Body of pancreas (tissue), 4 donors: Measurements from ENCODE around the gene ZFPL1. TPM values are rescaled to one million over a fixed set of nuclear protein-coding genes. Genes with fewer than 3 reads are reported as not detected.
A peak's percentile ranks its signal among the peaks of the same experiment; 100 is the strongest.

Experiments used
- ATAC-seq: fragments of 150-250 bp; one replicate; pipeline ENCODE4 v1.9.1; 2016
- DNase-seq, 4 donors: peaks; one replicate each; pipeline ENCODE4 v3.0.0-alpha.2; 2019
- H3K27ac ChIP-seq, 4 donors: fragments of 200-600 bp; sonication (generic); 1 replicate in 3 of 4; 2 replicates in 1 of 4; pipeline versions ENCODE4 v1.5.1 to v1.6.1; 2016 to 2019; ENCODE audit warnings: mild to moderate bottlenecking in 1 of 4, mixed read lengths in 1 of 4, moderate library complexity in 1 of 4
- H3K27me3 ChIP-seq, 2 donors: fragments of 200-600 bp; sonication (generic); one replicate each; pipeline ENCODE4 v1.6.0; 2016; ENCODE audit warnings: mild to moderate bottlenecking in 1 of 2
- H3K36me3 ChIP-seq, 2 donors: fragments of 200-600 bp; sonication (generic); replicated peaks in 1 of 2; 2 replicates each; pipeline ENCODE4 v1.5.1; 2016; ENCODE audit warnings: low read depth in 2 of 2; ENCODE audit not compliant: insufficient read depth in 1 of 2
- H3K4me1 ChIP-seq: fragments of 200-600 bp; sonication (generic); one replicate; pipeline ENCODE4 v1.6.0; 2016
- H3K4me3 ChIP-seq, 2 donors: fragments of 200-600 bp; sonication (generic); 1 replicate in 1 of 2; 2 replicates in 1 of 2; pipeline ENCODE4 v1.5.1; 2016 to 2019
- H3K9me3 ChIP-seq, 3 donors: fragments of 200-600 bp; sonication (generic); 1 replicate in 2 of 3; 2 replicates in 1 of 3; pipeline ENCODE4 v1.5.1; 2016
- POLR2A ChIP-seq, 3 donors: fragments of 450-650 bp; IDR thresholded peaks; one replicate each; pipeline ENCODE4 v1.6.1; 2016; ENCODE audit warnings: antibody characterized with exemption in 3 of 3, mild to moderate bottlenecking in 2 of 3
- WGBS, 2 donors: methylation state at CpG; one replicate each; pipeline ENCODE4 v1.1.5; 2017; 5-methylcytosine and 5-hydroxymethylcytosine counted together
- intact Hi-C: fragments of 100-400 bp; cut with DNase I; formaldehyde crosslinking; loops from one replicate; pipeline ENCODE4 v1.15.1; 2023
- total RNA-seq, 2 donors: library from RNA; depleted of rRNA; stranded (reverse); fragments of >200 nt; gene quantifications; one replicate each; pipeline ENCODE4 v1.1.0, GENCODE V29; 2016
- TF ChIP-seq, protein P1 (sequence below), 7 experiments: fragments of 450-650 bp in 4 of 7; fragments of 200-600 bp in 3 of 7; sonication (generic) in 3 of 7; IDR thresholded peaks; one replicate each; pipeline ENCODE4 v1.5.1; 2016 to 2019; ENCODE audit warnings: antibody characterized with exemption in 7 of 7

ZFPL1 gene
- total RNA-seq, 2 donors from 2014 or later, result 23.1 to 29.3 TPM

DNA sequence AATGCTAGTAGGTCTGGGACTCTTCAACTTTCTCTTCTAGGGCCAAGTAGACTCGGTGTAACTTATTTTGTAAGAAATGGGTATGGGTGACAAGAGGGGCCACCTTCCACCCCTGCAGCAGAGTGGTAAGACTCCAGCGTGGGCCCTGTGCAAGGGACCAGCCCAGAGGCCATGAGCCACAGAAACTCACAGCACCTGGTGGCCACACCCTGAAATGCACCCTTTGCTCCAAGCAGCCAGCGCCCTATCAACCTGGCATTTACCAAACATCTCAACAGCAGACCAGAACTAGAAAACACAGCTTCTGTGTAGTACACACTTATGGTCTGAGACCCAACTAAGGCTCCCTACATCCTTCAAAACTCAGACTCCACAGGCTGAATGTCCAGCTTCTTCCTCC lies 5.9 kb upstream of the ZFPL1 start:
- TF ChIP-seq, protein P1, sequence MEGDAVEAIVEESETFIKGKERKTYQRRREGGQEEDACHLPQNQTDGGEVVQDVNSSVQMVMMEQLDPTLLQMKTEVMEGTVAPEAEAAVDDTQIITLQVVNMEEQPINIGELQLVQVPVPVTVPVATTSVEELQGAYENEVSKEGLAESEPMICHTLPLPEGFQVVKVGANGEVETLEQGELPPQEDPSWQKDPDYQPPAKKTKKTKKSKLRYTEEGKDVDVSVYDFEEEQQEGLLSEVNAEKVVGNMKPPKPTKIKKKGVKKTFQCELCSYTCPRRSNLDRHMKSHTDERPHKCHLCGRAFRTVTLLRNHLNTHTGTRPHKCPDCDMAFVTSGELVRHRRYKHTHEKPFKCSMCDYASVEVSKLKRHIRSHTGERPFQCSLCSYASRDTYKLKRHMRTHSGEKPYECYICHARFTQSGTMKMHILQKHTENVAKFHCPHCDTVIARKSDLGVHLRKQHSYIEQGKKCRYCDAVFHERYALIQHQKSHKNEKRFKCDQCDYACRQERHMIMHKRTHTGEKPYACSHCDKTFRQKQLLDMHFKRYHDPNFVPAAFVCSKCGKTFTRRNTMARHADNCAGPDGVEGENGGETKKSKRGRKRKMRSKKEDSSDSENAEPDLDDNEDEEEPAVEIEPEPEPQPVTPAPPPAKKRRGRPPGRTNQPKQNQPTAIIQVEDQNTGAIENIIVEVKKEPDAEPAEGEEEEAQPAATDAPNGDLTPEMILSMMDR (IDR thresholded peaks at IDR 0.05), result peak; percentile 64 to 82 (median 74)
- TF ChIP-seq POLR2A (IDR thresholded peaks at IDR 0.05), result no peak
- intact Hi-C loops, result no loop called here
- WGBS, 2 donors, result 39% methylated on average over 3 of the region's 3 CpGs

GRCh38 chr11:65078786-65079342 lies 5.2 kb upstream of the ZFPL1 start:
- 82 to 88% methylated on average over 9 of the region's 9 CpGs for WGBS, 2 donors
- no peaks in the 10 kb centered on the region for H3K36me3 ChIP-seq
- no peaks in the 10 kb centered on the region for H3K27me3 ChIP-seq
- H3K27ac ChIP-seq, result no peak overlapping the region
- no peak overlapping the region for H3K4me3 ChIP-seq
- no peak for TF ChIP-seq POLR2A (IDR thresholded peaks at IDR 0.05)
- TF ChIP-seq, protein P1 (IDR thresholded peaks at IDR 0.05), result no peak
- H3K4me1 ChIP-seq, result peaks cover 9% of the 10 kb centered on the region
- DNase-seq (no peak), ATAC-seq (no peak)
- no peaks in the 10 kb centered on the region for H3K9me3 ChIP-seq
- intact Hi-C loops, result no loop called here

More for the DNA sequence above, 5.9 kb upstream of the ZFPL1 start:
- Histone ChIP-seq H3K27me3 (no peaks in the 10 kb centered on the region), H3K27ac (no peak overlapping the region), H3K4me3 (no peak overlapping the region), H3K36me3 (no peaks in the 10 kb centered on the region), H3K9me3 (no peaks in the 10 kb centered on the region), H3K4me1 (peaks cover 5% of the 10 kb centered on the region)
- ATAC-seq, result peak; percentile 93
- DNase-seq, result peak; percentile 71 to 84 (median 76)

DNA sequence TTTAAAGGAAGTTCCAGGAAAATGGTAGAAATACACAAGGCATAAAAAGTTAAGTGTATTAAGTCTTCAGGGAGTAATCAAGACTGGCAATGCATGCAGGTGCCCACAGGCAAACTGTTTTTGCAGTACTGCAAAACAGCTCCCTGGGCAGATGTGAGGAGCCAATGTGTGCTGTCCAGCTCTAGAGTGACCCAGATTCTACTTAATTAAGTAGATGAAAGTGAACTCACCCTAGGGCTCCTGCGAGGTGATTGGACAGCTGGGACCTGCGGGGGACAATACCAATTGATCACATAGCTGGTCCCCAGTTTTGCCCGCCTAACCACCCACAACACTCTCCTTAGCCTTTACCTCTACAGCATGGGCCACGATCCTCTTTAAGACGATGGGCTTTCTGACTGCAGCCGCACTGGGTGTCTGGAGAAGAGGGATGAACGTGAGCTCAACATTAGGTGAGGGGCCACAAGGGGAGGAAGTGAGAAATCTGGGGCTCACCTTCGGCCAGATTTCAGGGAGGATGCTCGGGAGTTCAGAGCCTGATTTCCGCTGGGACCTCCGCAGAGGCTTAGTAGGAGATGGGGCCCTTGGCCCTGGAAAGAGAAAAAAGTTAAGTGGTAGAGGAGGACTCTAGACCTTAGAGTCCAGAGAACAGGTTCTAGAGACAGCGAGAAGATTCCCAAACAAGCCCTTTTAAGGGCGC lies 738 bp upstream of the ZFPL1 start:
- WGBS, 2 donors, result 3 to 4% methylated on average over 13 of the region's 13 CpGs
- H3K9me3 ChIP-seq, result no peaks in the 10 kb centered on the region
- H3K4me1 ChIP-seq, result peaks cover 19% of the 10 kb centered on the region
- H3K27me3 ChIP-seq, result no peaks in the 10 kb centered on the region
- H3K27ac ChIP-seq, result peak overlapping the region in 3 of 4 donors; percentile 88 to 91 (median 91)
- H3K4me3 ChIP-seq, result peak overlapping the region; percentile 56 to 86
- DNase-seq (no peak), ATAC-seq (no peak)
- peaks cover 0 to 16% of the 10 kb centered on the region in 2 donors for H3K36me3 ChIP-seq
- intact Hi-C loops, result no loop called here
- TF ChIP-seq, protein P1 (IDR thresholded peaks at IDR 0.05), result no peak
- TF ChIP-seq POLR2A (IDR thresholded peaks at IDR 0.05), result no peak

DNA sequence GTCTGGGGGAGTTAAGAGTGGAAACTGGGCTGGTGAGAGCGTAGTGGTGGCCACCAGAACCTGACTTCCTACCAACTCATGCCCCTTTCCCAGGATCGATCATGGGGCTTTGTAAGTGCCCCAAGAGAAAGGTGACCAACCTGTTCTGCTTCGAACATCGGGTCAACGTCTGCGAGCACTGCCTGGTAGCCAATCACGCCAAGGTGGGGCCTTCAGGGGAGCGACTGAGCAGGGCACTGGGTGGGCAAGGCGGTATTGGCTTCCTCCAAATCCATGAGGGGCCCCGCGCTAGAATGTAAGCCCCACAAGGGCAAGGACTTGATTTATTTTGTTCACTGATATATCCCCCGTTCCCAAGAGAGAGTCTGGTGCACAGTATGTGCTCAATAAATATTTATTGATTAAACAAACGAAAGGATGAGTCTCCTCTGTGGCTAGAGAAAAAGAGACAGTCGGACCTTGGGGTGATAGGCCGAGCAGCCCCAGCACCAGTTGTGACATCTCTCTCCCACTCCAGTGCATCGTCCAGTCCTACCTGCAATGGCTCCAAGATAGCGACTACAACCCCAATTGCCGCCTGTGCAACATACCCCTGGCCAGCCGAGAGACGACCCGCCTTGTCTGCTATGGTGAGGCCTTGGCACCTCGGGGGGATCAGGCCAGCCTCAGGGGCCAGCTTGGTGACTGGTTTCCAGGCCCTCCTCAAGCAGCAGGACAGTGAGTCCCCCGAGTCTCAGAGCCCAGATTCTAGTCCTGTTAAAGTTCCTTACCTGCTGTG lies 765 bp downstream of the ZFPL1 start:
- H3K27ac ChIP-seq, result peak overlapping the region; percentile 73 to 91 (median 90)
- 30 to 31% methylated on average over 12 to 23 of the region's 23 CpGs for WGBS, 2 donors
- DNase-seq, result no peak
- no peak for ATAC-seq
- H3K4me3 ChIP-seq, result peak overlapping the region; percentile 56 to 86
- no peak for TF ChIP-seq POLR2A (IDR thresholded peaks at IDR 0.05)
- TF ChIP-seq, protein P1 (IDR thresholded peaks at IDR 0.05), result no peak
- no peaks in the 10 kb centered on the region for H3K9me3 ChIP-seq
- H3K27me3 ChIP-seq, result no peaks in the 10 kb centered on the region
- H3K4me1 ChIP-seq, result peaks cover 17% of the 10 kb centered on the region
- intact Hi-C loops, result no loop called here
- peaks cover 0 to 21% of the 10 kb centered on the region in 2 donors for H3K36me3 ChIP-seq
